ENCODE data around the gene EOLA1.

- no peak for TF ChIP-seq POLR2A (IDR thresholded peaks at IDR 0.05)
- TF ChIP-seq CTCF (IDR thresholded peaks at IDR 0.05): no peak
These were observed 26.9 kb upstream of the EOLA1 start for GRCh38 chrX:149513825-149514428.
